SK-N-SH (cell line): ENCODE measurements around the gene FNDC11. TPM values are rescaled to one million over a fixed set of nuclear protein-coding genes. Genes with fewer than 3 reads are reported as not detected.

ENCODE experiments used
- CTCF ChIA-PET: fragments of 300-600, 350-600 bp; formaldehyde crosslinking; extraction: SDS; loops from one replicate; lab custom pipeline; 2021; lab: Yijun Ruan, JAX
- POLR2A ChIA-PET: fragments of 350-600 bp; sonication (Branson Sonifier 250); formaldehyde crosslinking; extraction: SDS; loops from one replicate; lab custom pipeline; 2020; ENCODE audit warnings: antibody characterized with exemption, inconsistent platforms; lab: Yijun Ruan, JAX
- DNase-seq: peaks from one replicate; pipeline ENCODE4 v3.0.0; 2012
- H2AFZ ChIP-seq: fragments of 200-600 bp; sonication (generic); 2 replicates; pipeline ENCODE4 v1.8.1; 2016; ENCODE audit warnings: antibody characterized with exemption, mild to moderate bottlenecking, low read depth
- H3F3A ChIP-seq: fragments of 200-600 bp; sonication (generic); replicated peaks from 2 replicates; pipeline ENCODE3; 2016; ENCODE audit warnings: antibody characterized with exemption, mild to moderate bottlenecking; ENCODE audit not compliant: insufficient read depth
- H3K27ac ChIP-seq, 2 experiments: fragments of 200-500 bp in 1 of 2; fragments of 200-600 bp in 1 of 2; sonication (Bioruptor generic) in 1 of 2; sonication (generic), shearing (Covaris generic) in 1 of 2; 2 replicates each; pipeline versions ENCODE4 v1.5.1 to v1.6.1; 2014 to 2016; ENCODE audit warnings: low read depth in 2 of 2, inconsistent platforms in 1 of 2, low read length in 1 of 2, mild to moderate bottlenecking in 1 of 2, mixed read lengths in 1 of 2
- H3K27me3 ChIP-seq: fragments of 200-600 bp; sonication (generic), shearing (Covaris generic); 2 replicates; pipeline ENCODE4 v1.6.1; 2016; ENCODE audit warnings: mixed run types; ENCODE audit not compliant: insufficient read depth
- H3K36me3 ChIP-seq, 2 experiments: fragments of 200-500 bp in 1 of 2; fragments of 200-600 bp in 1 of 2; sonication (Bioruptor generic) in 1 of 2; sonication (generic) in 1 of 2; replicated peaks in 1 of 2; 2 replicates each; pipeline versions ENCODE3 to v1.5.1; 2014 to 2016; ENCODE audit warnings: low read length in 1 of 2, mild to moderate bottlenecking in 1 of 2; ENCODE audit not compliant: insufficient read depth in 2 of 2, control insufficient read depth in 1 of 2
- H3K4me1 ChIP-seq, 2 experiments: fragments of 200-500 bp in 1 of 2; fragments of 200-600 bp in 1 of 2; sonication (Bioruptor generic) in 1 of 2; sonication (generic), shearing (Covaris generic) in 1 of 2; 2 replicates each; pipeline versions ENCODE4 v1.5.1 to v1.6.1; 2014 to 2016; ENCODE audit warnings: low read depth in 1 of 2, low read length in 1 of 2, mixed run types in 1 of 2; ENCODE audit not compliant: insufficient read depth in 2 of 2, control insufficient read depth in 1 of 2
- H3K4me2 ChIP-seq: fragments of 200-600 bp; sonication (generic), shearing (Covaris generic); 2 replicates; pipeline ENCODE4 v1.6.1; 2017; ENCODE audit warnings: mixed run types
- H3K4me3 ChIP-seq, 2 experiments: fragments of 200-500 bp in 1 of 2; fragments of 200-600 bp in 1 of 2; sonication (Bioruptor generic) in 1 of 2; sonication (generic), shearing (Covaris generic) in 1 of 2; 2 replicates each; pipeline versions ENCODE4 v1.5.1 to v1.8.1; 2014 to 2016; ENCODE audit warnings: low read depth in 2 of 2, inconsistent platforms in 1 of 2, low read length in 1 of 2, mild to moderate bottlenecking in 1 of 2, mixed read lengths in 1 of 2, moderate library complexity in 1 of 2
- H3K79me2 ChIP-seq: fragments of 200-600 bp; sonication (generic); 2 replicates; pipeline ENCODE4 v1.8.1; 2017; ENCODE audit warnings: mild to moderate bottlenecking; ENCODE audit not compliant: insufficient read depth
- H3K9ac ChIP-seq: fragments of 200-600 bp; sonication (generic); 2 replicates; pipeline ENCODE4 v1.6.1; 2017; ENCODE audit warnings: mixed run types
- H3K9me2 ChIP-seq: fragments of 200-600 bp; sonication (generic); 2 replicates; pipeline ENCODE4 v1.6.1; 2017; ENCODE audit warnings: mixed run types
- H3K9me3 ChIP-seq: fragments of 200-600 bp; sonication (generic); 2 replicates; pipeline ENCODE4 v1.6.1; 2017; ENCODE audit warnings: mixed run types, mild to moderate bottlenecking, moderate library complexity
- H4K20me1 ChIP-seq: fragments of 200-600 bp; sonication (generic); 2 replicates; pipeline ENCODE4 v1.6.1; 2017; ENCODE audit warnings: mild to moderate bottlenecking, mixed run types; ENCODE audit not compliant: insufficient read depth
- CHD2 ChIP-seq: fragments of 150-350 bp; IDR thresholded peaks from 2 replicates; pipeline ENCODE4 v1.6.1; 2018; ENCODE audit warnings: low read length; ENCODE audit not compliant: partially characterized antibody
- ELF1 ChIP-seq: IDR thresholded peaks from 2 replicates; pipeline ENCODE4 v1.4.0; 2012
- EP300 ChIP-seq, 2 experiments: IDR thresholded peaks; 2 replicates each; pipeline versions ENCODE4 v1.4.0 to v1.6.1; 2012; ENCODE audit warnings: borderline replicate concordance in 1 of 2, low read depth in 1 of 2, low read length in 1 of 2
- FOXJ3 ChIP-seq: sonication (generic); formaldehyde crosslinking; IDR thresholded peaks from 2 replicates; pipeline ENCODE4 v1.5.1; 2020; ENCODE audit warnings: mild to moderate bottlenecking, missing genetic modification reagents
- NFIC ChIP-seq: IDR thresholded peaks from 2 replicates; pipeline ENCODE4 v1.4.0; 2012; ENCODE audit warnings: borderline replicate concordance
- POLR2AphosphoS5 ChIP-seq: IDR thresholded peaks from 2 replicates; pipeline ENCODE4 v1.6.1; 2012; ENCODE audit warnings: low read depth, low read length
- RAD21 ChIP-seq: IDR thresholded peaks from 2 replicates; pipeline ENCODE4 v1.6.1; 2012; ENCODE audit warnings: mild to moderate bottlenecking, low read length
- SIN3A ChIP-seq: IDR thresholded peaks from 2 replicates; pipeline ENCODE4 v1.6.1; 2012; ENCODE audit warnings: low read depth, mild to moderate bottlenecking, low read length, moderate library complexity, borderline replicate concordance
- SMC3 ChIP-seq: IDR thresholded peaks from 2 replicates; pipeline ENCODE4 v1.6.1; 2012; ENCODE audit warnings: low read depth, low read length, improper control_type of control experiment
- TEAD4 ChIP-seq: IDR thresholded peaks from 2 replicates; pipeline ENCODE4 v1.4.0; 2012; ENCODE audit warnings: mild to moderate bottlenecking, borderline replicate concordance; ENCODE audit not compliant: insufficient read depth
- whole genome bisulfite sequencing: methylation state at CpG from one replicate; pipeline ENCODE4 v1.1.6; 2017; ENCODE audit warnings: low lambda C conversion rate; 5-methylcytosine and 5-hydroxymethylcytosine counted together
- polyA plus RNA-seq, 3 experiments: library from polyadenylated mRNA; depleted of rRNA; stranded (reverse); fragments of >200 nt; gene quantifications; 2 replicates each; pipeline ENCODE4 v1.2.3, GENCODE V29; 2012
- TF ChIP-seq, protein P1 (sequence below): IDR thresholded peaks from 2 replicates; pipeline ENCODE4 v1.4.0; 2012; ENCODE audit warnings: low read depth, borderline replicate concordance
- TF ChIP-seq, protein P2 (sequence below): IDR thresholded peaks from 2 replicates; pipeline ENCODE4 v1.4.0; 2012; ENCODE audit warnings: low read depth, borderline replicate concordance
- TF ChIP-seq, protein P3 (sequence below): fragments of 150-350 bp; IDR thresholded peaks from 2 replicates; pipeline ENCODE4 v1.6.1; 2016; ENCODE audit warnings: mild to moderate bottlenecking, low read depth, low read length

Gene FNDC11
- polyA plus RNA-seq, 1 of the 3 experiments (the other 2 are of a cell fraction), result 5.5 TPM

DNA sequence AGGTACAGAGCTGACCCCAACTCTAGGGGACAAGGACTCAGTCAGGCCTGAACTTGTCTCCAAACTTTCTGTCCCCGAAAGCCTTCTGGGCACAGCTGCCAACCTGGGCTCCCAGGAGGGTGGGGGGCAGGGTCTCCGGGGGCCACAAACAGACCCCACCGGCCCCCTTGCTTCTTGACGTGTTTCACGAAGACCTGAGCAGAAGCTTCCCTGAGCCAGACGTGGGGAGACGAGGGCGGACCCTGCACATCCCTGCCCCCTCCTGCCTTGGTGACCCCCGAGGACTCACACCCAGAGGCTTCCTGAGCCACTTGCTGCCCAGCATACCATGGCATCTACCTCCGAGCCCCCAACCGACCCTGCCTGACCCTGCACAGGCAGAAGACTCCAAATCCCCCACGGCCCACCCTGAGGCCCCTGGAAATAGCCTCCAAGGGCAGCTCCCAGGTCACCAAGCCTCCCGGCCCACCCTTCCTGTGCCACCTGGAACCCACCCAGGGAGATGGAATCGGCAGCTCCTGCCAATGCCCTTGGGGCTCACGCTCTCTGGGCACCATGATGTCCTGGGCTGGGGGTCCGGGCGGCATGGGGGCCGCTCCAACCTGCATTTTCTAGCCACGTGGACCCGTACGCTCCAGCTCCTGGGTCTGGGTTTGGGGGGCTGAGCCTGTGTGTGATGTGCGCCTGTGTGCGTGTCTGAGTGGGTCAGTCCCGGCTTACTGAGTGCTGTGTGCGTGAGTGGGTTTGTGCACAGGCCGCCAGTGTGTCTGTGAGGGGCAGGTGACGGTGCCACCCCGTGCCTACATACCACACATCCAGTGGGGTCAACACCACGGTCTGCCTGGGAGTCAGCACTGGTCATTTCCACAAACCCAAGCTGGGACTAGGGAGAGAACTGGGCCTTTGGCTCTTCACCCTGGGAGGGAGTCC lies 14.3 kb upstream of the FNDC11 start:
- ChIA-PET CTCF (interaction anchor here (1.1 to 6.3 kb wide), 11 partner anchors 10 to 435 kb away, joined by 3 to 82 read pairs (median 25); partner anchors contain the start of genes PPDPF, SRMS and STMN3), POLR2A (interaction anchor here (0.7 to 1.2 kb wide), 2 partner anchors 13 to 17 kb away, joined by 3 to 4 read pairs; no protein-coding TSS in a partner anchor)
- peaks cover 0 to 32% of the 10 kb centered on the region in 2 experiments; a peak in 1 of 4 replicates for H3K4me1 ChIP-seq
- H3K9me2 ChIP-seq, result no peaks in the 10 kb centered on the region
- no peaks in the 10 kb centered on the region for H3K79me2 ChIP-seq
- no peak overlapping the region for H3K4me2 ChIP-seq
- no peak for DNase-seq
- 86% methylated on average over 9 of the region's 29 CpGs for WGBS
- H2AFZ ChIP-seq, result no peak overlapping the region
- no peaks in the 10 kb centered on the region for H3K36me3 ChIP-seq
- H4K20me1 ChIP-seq, result no peaks in the 10 kb centered on the region
- no peaks in the 10 kb centered on the region for H3F3A ChIP-seq
- no peak overlapping the region for H3K27ac ChIP-seq
- no peaks in the 10 kb centered on the region for H3K27me3 ChIP-seq
- TF ChIP-seq SIN3A (no peak), EP300 (IDR thresholded peaks at IDR 0.05; ENCODE audit: borderline replicate concordance in 1 of 2, low read depth in 1 of 2, low read length in 1 of 2) (no peak), ELF1 (no peak), RAD21 (no peak), TEAD4 (no peak), CHD2 (no peak), FOXJ3 (CRISPR knock-in tag) (no peak), POLR2AphosphoS5 (no peak), NFIC (no peak), SMC3 (no peak)
- TF ChIP-seq, protein P1, sequence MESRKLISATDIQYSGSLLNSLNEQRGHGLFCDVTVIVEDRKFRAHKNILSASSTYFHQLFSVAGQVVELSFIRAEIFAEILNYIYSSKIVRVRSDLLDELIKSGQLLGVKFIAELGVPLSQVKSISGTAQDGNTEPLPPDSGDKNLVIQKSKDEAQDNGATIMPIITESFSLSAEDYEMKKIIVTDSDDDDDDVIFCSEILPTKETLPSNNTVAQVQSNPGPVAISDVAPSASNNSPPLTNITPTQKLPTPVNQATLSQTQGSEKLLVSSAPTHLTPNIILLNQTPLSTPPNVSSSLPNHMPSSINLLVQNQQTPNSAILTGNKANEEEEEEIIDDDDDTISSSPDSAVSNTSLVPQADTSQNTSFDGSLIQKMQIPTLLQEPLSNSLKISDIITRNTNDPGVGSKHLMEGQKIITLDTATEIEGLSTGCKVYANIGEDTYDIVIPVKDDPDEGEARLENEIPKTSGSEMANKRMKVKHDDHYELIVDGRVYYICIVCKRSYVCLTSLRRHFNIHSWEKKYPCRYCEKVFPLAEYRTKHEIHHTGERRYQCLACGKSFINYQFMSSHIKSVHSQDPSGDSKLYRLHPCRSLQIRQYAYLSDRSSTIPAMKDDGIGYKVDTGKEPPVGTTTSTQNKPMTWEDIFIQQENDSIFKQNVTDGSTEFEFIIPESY, result no peak
- TF ChIP-seq, protein P2, sequence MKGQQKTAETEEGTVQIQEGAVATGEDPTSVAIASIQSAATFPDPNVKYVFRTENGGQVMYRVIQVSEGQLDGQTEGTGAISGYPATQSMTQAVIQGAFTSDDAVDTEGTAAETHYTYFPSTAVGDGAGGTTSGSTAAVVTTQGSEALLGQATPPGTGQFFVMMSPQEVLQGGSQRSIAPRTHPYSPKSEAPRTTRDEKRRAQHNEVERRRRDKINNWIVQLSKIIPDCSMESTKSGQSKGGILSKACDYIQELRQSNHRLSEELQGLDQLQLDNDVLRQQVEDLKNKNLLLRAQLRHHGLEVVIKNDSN, result no peak
- TF ChIP-seq, protein P3, sequence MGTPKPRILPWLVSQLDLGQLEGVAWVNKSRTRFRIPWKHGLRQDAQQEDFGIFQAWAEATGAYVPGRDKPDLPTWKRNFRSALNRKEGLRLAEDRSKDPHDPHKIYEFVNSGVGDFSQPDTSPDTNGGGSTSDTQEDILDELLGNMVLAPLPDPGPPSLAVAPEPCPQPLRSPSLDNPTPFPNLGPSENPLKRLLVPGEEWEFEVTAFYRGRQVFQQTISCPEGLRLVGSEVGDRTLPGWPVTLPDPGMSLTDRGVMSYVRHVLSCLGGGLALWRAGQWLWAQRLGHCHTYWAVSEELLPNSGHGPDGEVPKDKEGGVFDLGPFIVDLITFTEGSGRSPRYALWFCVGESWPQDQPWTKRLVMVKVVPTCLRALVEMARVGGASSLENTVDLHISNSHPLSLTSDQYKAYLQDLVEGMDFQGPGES, result no peak
- no peak overlapping the region for H3K4me3 ChIP-seq
- H3K9ac ChIP-seq, result no peak overlapping the region
- H3K9me3 ChIP-seq, result no peaks in the 10 kb centered on the region
